Stimulated activated naive CD8-positive, alpha-beta T cell treated with anti-CD3 and anti-CD28 coated beads, Interleukin-15, amount 100 ng/mL, for 72 hours (primary cell): ENCODE data around the gene USP24.

Experiments used
- ATAC-seq: fragments of 150-1000 bp; cut with Tn5 transposase; 2 replicates; pipeline ENCODE4 v1.10.0; 2021; ENCODE audit warnings: mild to moderate bottlenecking, moderate library complexity
- DNase-seq, 2 donors: peaks; one replicate each; pipeline ENCODE4 v3.0.0; 2021 to 2022
- H3K27ac Mint-ChIP-seq, 2 donors: one replicate each; pipeline ENCODE4 v1.8.0; 2022; ENCODE audit warnings: mild to moderate bottlenecking in 2 of 2, mixed read lengths in 2 of 2, moderate library complexity in 2 of 2
- H3K27me3 Mint-ChIP-seq: one replicate; pipeline ENCODE4 v1.8.0; 2022; ENCODE audit warnings: mixed read lengths
- H3K4me1 Mint-ChIP-seq: one replicate; pipeline ENCODE4 v1.8.0; 2022; ENCODE audit warnings: mild to moderate bottlenecking, mixed read lengths
- H3K4me3 Mint-ChIP-seq, 2 donors: one replicate each; pipeline ENCODE4 v1.8.0; 2022; ENCODE audit warnings: mild to moderate bottlenecking in 2 of 2, mixed read lengths in 2 of 2, moderate library complexity in 1 of 2
- H3K9me3 Mint-ChIP-seq, 2 donors: one replicate each; pipeline ENCODE4 v1.8.0; 2022; ENCODE audit warnings: mixed read lengths in 2 of 2

Gene USP24

DNA sequence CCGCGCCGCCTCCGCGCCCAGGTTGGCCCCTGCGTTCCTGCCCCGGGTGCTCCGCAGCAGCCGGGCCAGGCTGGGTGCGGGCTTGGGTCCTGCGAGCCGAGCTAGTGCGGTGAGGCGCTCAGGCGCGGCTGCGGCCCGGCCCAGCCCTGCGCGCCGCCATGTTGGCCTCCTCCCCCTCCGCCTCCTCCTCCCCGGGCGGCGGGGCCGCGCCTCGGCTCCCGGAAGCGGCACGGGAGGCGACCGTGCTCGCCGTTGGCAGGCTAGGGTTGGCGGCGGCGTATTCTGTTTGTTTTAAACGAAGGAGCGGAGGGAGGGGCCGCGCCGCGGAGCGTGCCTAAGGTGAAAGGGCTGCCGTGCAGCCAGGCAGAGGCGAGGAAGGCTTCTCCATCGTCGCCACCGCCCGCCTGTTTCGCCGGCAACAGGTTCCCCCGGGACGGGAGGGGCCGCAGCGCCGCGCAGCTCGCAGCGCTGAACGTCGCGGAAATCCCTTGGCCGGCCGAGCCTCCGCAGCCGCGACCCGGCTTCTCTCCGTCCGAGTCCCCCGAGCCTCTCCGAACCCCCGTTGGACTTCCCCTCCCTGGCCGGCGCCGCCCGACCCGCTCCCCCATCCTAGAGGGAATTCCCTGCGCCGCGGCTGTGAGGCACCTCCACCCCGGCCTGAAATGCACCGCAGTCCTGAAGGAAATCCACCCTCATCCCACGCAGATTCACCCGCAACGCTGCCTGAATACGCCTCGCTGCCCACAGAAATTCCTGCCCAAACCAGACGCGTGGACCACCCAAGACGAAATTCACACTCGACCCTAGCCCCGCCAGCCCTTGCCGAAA, at the start of gene USP24:
USP24 (minus strand) TSS at position 171 of the 828 bp plus-strand sequence. CDS start 251 bp downstream, outside the sequence.
- Mint-ChIP-seq H3K4me3 (peak within 1 kb of the TSS; percentile 91 to 98), H3K27me3 (no peaks in the 10 kb centered on the region), H3K9me3 (no peaks in the 10 kb centered on the region), H3K4me1 (peaks cover 68% of the 10 kb centered on the region), H3K27ac (peak within 1 kb of the TSS; percentile 98 to 100)
- peak; percentile 87 for ATAC-seq
- DNase-seq, result peak; percentile 82 to 83

- DNase-seq, result no peak
- no peak overlapping the region for H3K4me3 Mint-ChIP-seq
- ATAC-seq, result no peak
- H3K4me1 Mint-ChIP-seq, result peaks cover 24% of the 10 kb centered on the region
- no peak overlapping the region for H3K27ac Mint-ChIP-seq
- no peaks in the 10 kb centered on the region for H3K27me3 Mint-ChIP-seq
- H3K9me3 Mint-ChIP-seq, result no peaks in the 10 kb centered on the region
These were observed 47.7 kb upstream of the USP24 start for GRCh38 chr1:55262822-55263221.

- Mint-ChIP-seq H3K4me1 (peaks cover 29% of the 10 kb centered on the region), H3K4me3 (no peak overlapping the region), H3K9me3 (no peaks in the 10 kb centered on the region), H3K27me3 (no peaks in the 10 kb centered on the region), H3K27ac (peak overlapping the region; percentile 37 to 48)
- no peak for DNase-seq
- ATAC-seq, result no peak
These were observed 44.9 kb upstream of the USP24 start for GRCh38 chr1:55259911-55260609.

DNA sequence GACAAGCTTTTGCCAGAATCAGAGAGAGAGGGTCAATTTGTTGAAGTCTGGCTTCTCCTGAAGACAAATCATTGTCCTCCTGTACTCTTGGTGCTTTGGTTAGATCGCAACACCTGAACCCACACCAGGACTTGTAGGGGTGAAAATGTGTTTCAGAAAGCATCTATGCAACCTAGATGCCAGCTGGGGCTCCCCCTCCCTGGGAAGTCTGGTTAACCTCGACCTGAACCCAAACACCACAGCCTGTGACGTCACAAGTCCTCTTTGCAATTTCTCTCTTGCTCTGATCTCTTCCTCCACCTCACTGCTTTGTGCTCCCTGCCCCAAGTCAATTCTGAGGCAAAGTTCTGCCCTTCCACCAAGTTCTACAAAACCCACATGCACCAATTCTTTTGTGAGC, 42.8 kb upstream of the USP24 start:
- DNase-seq (peak; percentile 24 to 48), ATAC-seq (peak; percentile 92)
- Mint-ChIP-seq H3K9me3 (no peaks in the 10 kb centered on the region), H3K27me3 (no peaks in the 10 kb centered on the region), H3K27ac (no peak overlapping the region), H3K4me3 (peak overlapping the region; percentile 16 to 55), H3K4me1 (peaks cover 32% of the 10 kb centered on the region)

GRCh38 chr1:55255901-55256300, 40.7 kb upstream of the USP24 start:
- no peaks in the 10 kb centered on the region for H3K27me3 Mint-ChIP-seq
- ATAC-seq (no peak), DNase-seq (no peak)
- no peak overlapping the region for H3K27ac Mint-ChIP-seq
- H3K4me3 Mint-ChIP-seq, result no peak overlapping the region
- H3K9me3 Mint-ChIP-seq, result no peaks in the 10 kb centered on the region
- peaks cover 41% of the 10 kb centered on the region for H3K4me1 Mint-ChIP-seq

DNA sequence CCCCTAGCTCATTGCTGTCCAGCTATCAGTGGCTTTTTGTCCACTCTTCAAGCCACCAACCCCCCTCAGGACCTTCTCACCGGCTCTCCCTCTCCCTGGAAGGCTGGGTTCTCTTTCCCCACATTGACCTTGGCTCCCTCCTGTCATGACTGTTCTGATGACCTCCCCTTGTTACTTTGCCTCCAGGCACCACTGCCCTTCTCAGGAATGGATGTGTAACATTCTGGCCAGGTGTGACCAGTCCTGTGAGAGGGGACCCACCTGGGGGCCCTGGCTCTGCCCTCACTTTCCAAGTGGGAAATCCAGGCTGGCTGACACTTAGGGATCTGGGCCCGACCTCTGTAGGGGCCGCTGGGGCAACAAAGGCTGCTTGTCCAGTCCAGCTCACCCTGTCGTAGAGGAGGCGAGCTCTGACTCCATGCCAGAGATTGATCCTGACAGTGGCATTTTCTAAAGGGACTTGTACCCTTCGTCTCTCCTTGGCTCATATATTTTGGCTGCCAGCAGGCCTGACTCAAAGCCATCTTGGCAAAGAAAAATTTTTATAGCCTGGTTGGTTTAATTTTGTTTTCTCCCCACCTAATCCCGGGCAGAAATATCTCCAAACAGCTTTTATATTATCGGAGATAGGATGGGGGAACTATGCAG, 37.9 kb upstream of the USP24 start:
- Mint-ChIP-seq H3K4me1 (peaks cover 20% of the 10 kb centered on the region), H3K27me3 (no peaks in the 10 kb centered on the region), H3K4me3 (peak overlapping the region in 1 of 2 donors; percentile 30), H3K27ac (peak overlapping the region; percentile 78 to 84), H3K9me3 (no peaks in the 10 kb centered on the region)
- DNase-seq, result no peak
- no peak for ATAC-seq

DNA sequence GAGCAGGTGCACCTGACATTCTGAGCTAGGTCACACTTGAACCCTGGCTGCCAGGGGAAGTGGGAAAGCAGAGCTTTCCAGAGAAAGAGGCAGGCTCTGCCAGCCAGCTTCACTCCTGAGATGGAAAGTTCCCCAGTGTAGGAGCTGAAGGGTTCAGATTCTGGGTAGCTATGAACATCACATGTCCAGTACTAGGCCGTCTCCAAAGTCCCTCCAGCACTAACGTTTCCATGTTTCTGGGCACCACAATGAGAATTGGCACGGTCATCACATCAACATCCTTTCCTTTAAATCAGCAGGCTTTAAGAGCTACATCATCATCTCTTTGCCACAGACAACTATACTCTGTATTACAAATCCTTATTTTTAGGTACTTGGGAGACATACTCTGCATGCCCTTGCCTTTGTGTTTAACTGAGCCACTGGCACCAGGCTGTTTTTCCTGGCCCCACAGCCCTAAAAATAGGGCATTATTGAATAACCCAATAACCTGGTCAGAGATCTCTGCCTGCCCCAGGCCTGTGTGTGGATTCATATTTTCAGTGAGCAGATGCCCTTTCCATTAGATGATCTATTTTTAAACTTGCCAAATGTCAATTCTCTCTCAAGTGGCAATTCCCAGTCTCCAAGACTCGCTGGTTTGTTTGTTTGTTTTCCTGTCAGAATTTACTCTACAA, 35.4 kb upstream of the USP24 start:
- Mint-ChIP-seq H3K27ac (peak overlapping the region in 1 of 2 donors; percentile 5), H3K4me3 (no peak overlapping the region), H3K27me3 (no peaks in the 10 kb centered on the region), H3K9me3 (no peaks in the 10 kb centered on the region), H3K4me1 (peaks cover 12% of the 10 kb centered on the region)
- DNase-seq (no peak), ATAC-seq (no peak)

DNA sequence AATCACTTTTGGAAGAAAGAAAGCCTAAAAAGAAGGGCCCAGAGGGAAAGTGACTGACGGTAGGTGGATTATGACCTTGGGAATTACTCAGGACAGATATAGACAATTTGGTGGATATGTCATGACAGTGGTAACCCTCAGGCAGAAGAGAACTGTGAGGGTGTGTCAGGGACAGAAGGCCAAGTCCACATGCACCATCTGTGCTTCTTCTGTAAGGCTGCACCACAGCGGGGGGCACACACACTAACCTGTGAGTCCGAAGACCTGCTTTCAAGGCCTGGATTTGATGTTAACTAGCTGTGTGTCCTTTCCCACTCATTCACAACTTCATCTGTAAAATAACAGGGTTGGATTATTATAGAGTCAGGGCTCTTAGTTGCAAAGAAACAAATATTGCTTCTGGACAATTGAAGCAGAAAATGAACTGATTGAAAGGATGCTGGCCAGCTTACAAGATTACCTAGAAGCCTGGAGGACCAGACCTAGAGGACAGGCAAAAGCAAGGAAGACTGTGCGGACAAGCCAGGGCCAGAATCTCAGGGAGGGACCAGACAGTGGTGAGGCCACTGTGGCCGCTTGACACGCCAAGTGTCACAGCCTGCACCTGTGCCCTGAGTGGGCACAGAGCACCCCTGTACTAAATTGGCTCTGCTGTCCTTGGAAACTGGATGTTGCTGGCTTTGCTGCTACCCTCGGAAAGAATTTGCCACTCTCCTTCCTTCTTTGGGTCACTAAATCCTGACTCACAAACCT, 34.7 kb upstream of the USP24 start:
- Mint-ChIP-seq H3K4me3 (no peak overlapping the region), H3K4me1 (peaks cover 12% of the 10 kb centered on the region), H3K27me3 (no peaks in the 10 kb centered on the region), H3K27ac (no peak overlapping the region), H3K9me3 (no peaks in the 10 kb centered on the region)
- no peak for ATAC-seq
- no peak for DNase-seq

- Mint-ChIP-seq H3K27me3 (no peaks in the 10 kb centered on the region), H3K4me1 (no peaks in the 10 kb centered on the region), H3K4me3 (no peak overlapping the region), H3K9me3 (no peaks in the 10 kb centered on the region), H3K27ac (no peak overlapping the region)
- ATAC-seq, result no peak
- no peak for DNase-seq
These were observed 31.7 kb upstream of the USP24 start for GRCh38 chr1:55246896-55247295.

- H3K4me3 Mint-ChIP-seq, result no peak overlapping the region
- no peaks in the 10 kb centered on the region for H3K9me3 Mint-ChIP-seq
- DNase-seq (no peak), ATAC-seq (no peak)
- no peaks in the 10 kb centered on the region for H3K4me1 Mint-ChIP-seq
- H3K27me3 Mint-ChIP-seq, result no peaks in the 10 kb centered on the region
- H3K27ac Mint-ChIP-seq, result no peak overlapping the region
These were observed 31.2 kb upstream of the USP24 start for GRCh38 chr1:55246331-55246730.

- Mint-ChIP-seq H3K27ac (no peak overlapping the region), H3K9me3 (no peaks in the 10 kb centered on the region), H3K4me1 (no peaks in the 10 kb centered on the region), H3K27me3 (no peaks in the 10 kb centered on the region), H3K4me3 (no peak overlapping the region)
- ATAC-seq (no peak), DNase-seq (no peak)
These were observed 30.6 kb upstream of the USP24 start for GRCh38 chr1:55245781-55246180.

- no peaks in the 10 kb centered on the region for H3K27me3 Mint-ChIP-seq
- H3K4me1 Mint-ChIP-seq, result no peaks in the 10 kb centered on the region
- H3K4me3 Mint-ChIP-seq, result no peak overlapping the region
- H3K27ac Mint-ChIP-seq, result no peak overlapping the region
- no peaks in the 10 kb centered on the region for H3K9me3 Mint-ChIP-seq
- ATAC-seq (no peak), DNase-seq (no peak)
These were observed 29.4 kb upstream of the USP24 start for GRCh38 chr1:55244476-55245099.

GRCh38 chr1:55243655-55244054, 28.5 kb upstream of the USP24 start:
- Mint-ChIP-seq H3K4me1 (no peaks in the 10 kb centered on the region), H3K4me3 (no peak overlapping the region), H3K27ac (no peak overlapping the region), H3K9me3 (no peaks in the 10 kb centered on the region), H3K27me3 (no peaks in the 10 kb centered on the region)
- DNase-seq, result no peak
- no peak for ATAC-seq

DNA sequence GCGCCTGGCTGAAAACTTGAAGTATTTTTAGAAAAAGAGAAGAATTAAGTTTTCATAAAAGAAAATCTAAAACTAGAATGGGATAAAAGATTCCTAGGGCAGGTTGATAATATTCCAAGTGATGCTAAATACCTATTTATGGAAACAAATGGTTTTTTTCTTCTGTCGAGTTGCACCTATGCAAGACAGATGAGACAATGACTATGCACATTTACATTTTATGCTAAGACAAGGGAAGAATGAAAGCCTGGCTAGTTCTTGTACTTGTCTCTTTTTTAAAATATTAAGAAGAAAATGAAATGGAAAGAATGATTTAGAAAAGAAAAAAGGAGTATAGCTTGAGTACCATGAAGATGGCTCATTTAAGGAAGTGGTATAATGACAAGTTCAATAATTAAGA, 24.4 kb upstream of the USP24 start:
- no peak overlapping the region for H3K4me3 Mint-ChIP-seq
- no peaks in the 10 kb centered on the region for H3K9me3 Mint-ChIP-seq
- DNase-seq (no peak), ATAC-seq (no peak)
- H3K4me1 Mint-ChIP-seq, result no peaks in the 10 kb centered on the region
- H3K27ac Mint-ChIP-seq, result no peak overlapping the region
- no peaks in the 10 kb centered on the region for H3K27me3 Mint-ChIP-seq

DNA sequence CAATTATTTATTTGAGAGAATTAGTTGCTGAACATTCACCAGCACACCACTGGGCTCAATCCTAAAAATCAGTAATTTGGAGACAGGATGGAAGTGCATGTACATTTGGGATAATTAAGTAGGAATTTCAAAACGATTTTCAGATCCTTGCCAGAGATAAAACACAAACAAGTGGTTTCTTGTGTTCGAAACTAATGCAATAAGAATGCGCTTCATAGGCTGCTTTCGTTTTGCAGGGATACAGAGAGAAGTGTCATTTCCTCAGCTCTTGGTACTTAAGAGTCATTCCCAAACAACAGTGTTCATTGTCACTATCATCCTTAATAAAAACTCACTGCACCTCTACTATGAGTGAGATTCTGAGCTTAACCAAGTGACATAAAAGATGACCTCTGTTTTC, 20.6 kb upstream of the USP24 start:
- Mint-ChIP-seq H3K4me3 (no peak overlapping the region), H3K4me1 (peaks cover 12% of the 10 kb centered on the region), H3K9me3 (no peaks in the 10 kb centered on the region), H3K27me3 (no peaks in the 10 kb centered on the region), H3K27ac (no peak overlapping the region)
- ATAC-seq (no peak), DNase-seq (no peak)
